ENCODE measurements around the gene NEK4.

NEK4 gene

DNA sequence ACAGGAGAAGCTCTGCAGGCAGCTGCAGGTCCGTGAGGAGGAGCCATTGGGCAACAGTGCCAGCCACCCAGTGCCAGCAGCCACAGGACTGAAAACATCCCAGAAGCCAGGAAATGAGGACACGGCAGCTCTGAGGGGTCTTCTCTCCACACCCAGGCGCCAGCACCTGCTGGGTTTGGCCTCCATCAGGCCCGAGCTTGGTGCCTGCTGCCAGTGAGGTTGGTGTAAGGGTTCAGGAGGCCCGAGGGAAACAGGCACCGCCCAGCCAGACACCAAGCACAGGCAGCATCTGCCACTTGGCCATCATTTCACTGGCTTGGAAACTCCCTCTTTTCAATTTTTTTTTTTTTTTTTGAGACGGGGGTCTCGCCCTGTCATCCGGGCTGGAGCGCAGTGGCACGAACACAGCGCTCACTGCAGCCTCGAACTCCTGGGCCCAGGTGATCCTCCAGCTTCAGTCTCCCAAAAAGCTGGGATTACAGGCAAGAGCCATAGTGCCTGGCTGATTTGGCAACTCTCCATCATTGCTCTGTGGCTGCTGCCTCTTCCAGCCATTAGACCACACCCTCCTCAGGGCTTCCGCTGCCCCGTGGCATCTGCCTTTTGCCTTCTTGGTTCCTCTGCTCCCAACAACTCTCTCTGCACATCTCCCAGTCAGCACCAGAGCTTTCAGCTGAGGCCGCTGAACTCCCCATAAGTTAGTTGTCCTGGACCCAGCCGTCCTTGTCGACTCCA lies 22.4 kb upstream of the NEK4 start:
- peak; percentile 85 to 89 for DNase-seq

DNA sequence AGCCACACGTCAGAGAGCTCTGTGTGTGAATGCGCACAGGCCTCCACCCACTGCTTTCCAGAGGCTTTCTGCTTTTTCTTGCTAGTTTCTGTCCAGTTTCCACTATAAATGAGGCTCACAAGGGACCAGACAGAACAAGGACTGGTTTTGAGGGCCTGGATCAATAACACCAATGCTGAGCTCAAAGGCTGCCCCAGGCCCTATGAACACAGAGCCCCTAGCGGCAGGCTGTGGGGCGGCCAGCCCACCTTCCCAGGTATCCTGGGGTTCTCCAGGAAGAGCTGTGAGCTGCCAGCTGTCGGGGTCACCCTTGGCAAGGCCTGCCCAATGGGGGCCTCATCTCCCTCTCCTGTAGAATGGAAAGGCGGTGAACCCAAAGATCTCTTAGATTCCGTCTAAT lies 21.7 kb upstream of the NEK4 start:
- DNase-seq = no peak

GRCh38 chr3:52791928-52792327 lies 21.2 kb upstream of the NEK4 start:
- no peak for DNase-seq

GRCh38 chr3:52791366-52791765 lies 20.6 kb upstream of the NEK4 start:
- DNase-seq = no peak

DNA sequence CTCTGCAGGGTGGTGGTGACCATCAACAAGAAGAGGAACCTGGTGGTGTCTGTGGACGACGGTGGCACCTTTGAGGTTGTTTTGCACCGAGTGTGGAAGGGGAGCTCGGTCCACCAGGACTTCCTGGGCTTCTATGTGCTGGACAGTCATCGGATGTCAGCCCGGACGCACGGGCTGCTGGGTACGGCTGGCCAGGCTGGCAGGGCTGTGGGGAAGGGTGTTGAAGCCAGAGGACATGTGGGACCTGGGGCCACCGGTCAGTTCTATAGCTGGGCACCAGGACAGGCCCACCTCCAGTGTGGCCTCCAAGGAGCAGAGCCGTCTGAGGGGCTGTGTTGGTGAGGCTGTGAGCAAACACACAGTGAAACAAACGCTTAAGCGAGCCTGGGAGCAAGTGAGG lies 20.0 kb upstream of the NEK4 start:
- DNase-seq = no peak

DNA sequence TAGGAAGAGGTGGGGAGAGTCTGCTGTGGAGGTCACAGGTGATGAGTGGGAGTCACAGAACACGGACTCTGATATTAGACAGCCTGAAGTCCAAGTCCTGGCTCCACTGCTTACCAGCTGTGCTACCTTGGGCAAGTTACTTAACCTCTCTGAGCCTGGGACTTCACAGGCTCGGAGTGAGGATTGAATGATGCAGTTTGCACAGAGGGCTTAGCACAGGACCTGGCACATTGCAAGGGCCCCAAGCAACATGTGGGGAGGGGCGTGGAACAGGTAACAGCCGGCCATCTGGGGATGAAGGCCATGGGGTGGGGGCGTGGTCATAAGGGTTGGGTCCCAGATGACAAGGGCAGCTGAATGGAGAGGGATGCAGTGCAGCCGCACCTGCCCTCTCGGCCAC lies 19.6 kb upstream of the NEK4 start:
- no peak for DNase-seq

GRCh38 chr3:52789746-52790040 lies 19.0 kb upstream of the NEK4 start:
- no peak for DNase-seq

DNA sequence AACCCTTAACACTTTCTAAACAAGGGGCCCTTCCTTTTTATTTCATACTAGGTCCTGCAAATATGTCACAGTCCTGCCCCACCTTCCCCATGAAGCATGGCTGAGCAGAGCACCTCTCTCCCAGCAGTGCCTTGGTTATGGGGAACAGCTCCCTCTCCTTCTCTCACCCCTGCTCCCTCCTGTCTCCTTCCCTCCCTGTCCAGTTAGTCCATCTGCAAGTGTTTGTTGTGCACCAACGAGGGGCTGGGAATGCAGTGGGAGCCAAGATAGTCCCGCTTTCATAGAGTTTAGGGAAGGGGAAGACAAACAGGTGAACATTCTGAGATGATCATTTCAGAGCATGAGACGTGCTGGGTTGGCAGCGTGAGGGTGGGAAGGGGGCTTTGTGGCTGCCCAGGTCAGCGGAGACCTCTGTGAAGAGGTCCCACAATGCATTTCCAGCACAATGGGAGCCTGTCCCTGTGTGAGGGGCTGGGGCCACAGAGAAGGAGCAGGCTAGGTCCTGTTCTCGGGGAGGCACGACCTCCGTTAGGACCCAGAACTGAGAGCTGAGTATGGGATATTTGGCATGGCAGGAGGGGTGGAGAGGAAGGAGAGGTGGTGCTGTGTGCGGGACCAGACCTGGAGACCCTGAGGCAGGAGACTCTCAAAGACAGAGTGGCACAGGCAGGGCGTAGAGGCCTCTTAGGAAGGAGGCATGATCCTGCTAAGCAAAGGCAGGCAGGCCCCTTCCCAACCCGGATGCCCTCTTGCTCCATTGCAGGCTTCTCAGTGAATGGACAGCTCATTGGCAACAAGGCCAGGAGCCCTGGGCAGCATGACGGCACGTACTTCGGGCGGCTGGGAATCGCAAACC lies 18.4 kb upstream of the NEK4 start:
- DNase-seq = no peak

- no peak for DNase-seq
These were observed 17.2 kb upstream of the NEK4 start for GRCh38 chr3:52787672-52788625.

- DNase-seq = no peak
These were observed 16.5 kb upstream of the NEK4 start for GRCh38 chr3:52787246-52787645.

- DNase-seq = no peak
These were observed 15.8 kb upstream of the NEK4 start for GRCh38 chr3:52786330-52787215.

DNA sequence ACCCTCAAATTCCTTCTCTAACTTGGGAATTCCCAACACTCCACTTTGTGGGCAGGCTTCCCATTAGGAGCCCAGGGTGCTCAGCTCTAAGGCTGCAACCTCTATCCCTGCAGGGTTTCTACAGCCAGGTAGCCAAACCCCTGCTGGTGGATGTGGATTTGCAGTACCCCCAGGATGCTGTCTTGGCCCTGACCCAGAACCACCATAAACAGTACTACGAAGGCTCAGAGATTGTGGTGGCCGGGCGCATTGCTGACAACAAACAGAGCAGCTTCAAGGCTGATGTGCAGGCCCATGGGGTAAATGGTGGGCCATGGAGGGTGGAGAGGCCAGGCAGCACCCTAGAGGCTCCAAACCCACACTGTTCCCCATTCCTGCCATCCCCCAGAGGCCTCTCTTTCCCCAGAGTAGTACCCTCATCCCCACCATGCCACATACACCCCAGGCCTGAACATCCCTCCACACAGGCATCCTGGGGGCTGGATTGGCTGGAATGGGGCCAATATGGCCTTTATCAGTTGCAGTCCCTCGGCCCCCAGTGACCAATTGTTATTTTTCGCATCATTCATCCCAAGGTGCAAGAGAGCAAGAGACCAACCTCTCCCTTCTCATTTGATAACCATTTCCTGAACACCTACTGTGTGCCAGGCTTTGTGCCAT lies 14.3 kb upstream of the NEK4 start:
- no peak for DNase-seq

DNA sequence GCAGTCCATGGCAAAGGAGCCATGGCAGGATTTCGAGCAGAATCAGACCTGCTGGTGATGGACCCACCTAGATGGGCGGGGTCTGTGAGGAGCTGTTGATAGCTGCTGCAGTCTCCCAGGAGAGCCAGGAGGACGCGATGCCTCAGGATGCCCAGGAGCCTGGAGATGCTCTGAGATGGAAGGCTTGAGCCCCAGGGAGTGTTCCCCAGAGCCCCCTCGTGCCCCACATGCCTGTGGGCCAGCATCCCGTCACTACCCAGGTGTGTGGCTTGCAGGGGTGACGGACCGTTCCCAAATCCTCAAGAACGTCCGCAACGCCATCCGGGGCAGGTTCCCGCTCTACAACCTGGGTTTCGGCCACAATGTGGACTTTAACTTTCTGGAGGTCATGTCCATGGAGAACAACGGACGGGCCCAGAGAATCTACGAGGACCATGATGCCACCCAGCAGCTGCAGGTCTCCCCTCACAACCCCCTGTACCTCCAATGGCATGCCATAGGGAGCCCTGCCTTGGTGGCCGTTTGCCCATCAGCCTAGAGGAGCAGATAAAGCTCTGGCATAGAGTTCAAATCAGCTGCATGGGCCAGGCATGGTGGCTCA lies 13.4 kb upstream of the NEK4 start:
- DNase-seq = no peak

- DNase-seq = no peak
These were observed 12.4 kb upstream of the NEK4 start for GRCh38 chr3:52783211-52783555.

GRCh38 chr3:52782412-52783210 lies 11.9 kb upstream of the NEK4 start:
- DNase-seq = no peak

DNA sequence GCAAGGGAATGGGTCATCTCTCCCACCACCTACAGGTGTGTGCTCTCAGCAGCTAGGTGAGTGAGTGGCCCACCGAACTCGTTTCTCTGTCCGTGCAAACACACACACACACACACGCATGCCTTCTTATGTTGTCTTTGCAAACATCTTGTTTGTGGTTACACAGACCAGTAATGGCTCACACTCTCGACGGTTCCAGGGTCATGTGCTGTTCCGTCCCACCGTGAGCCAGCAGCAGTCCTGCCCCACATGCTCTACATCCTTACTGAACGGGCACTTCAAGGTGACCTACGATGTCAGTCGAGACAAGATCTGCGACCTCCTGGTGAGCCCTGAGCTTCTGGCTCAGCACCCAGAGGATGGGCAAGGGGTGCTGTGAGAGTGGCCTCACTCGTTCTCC lies 11.0 kb upstream of the NEK4 start:
- no peak for DNase-seq

GRCh38 chr3:52779837-52780585 lies 9.3 kb upstream of the NEK4 start:
- DNase-seq = no peak

DNA sequence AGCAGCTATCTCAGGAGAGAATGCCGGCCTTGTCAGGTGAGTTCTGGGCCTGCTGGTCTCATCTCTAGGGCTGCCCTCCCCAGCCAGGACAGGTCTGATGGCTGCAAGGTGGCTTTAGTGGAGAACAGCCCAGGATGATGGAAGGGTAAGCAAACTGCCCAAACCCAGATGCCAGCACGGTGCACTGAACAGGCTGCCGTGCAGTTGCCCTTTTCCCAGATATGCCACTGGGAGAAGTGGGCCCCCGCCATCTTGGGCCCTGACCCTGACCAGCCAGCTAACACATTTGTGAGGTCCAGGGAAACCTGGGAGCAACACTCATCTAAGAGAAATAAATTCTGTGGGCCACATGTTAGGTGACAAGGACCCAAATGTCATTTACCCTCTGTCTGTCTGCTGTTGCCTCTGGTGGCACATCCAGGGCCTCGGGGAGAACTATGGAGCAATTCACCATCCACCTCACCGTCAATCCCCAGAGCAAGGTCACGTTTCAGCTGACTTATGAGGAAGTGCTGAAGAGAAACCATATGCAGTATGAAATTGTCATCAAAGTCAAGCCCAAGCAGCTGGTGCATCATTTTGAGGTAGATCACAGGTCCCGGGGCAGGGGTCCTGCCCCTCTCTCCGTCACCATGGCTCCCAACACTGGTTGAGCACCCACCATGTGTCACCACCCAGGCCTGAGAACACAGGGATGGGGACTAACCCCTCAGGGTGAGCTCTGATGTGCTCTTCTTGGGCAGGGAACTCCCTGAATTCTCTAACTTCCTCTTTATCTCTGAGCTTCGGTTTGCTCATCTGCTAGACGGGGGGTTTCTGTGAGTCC lies 8.5 kb upstream of the NEK4 start:
- DNase-seq = no peak
